ENCODE measurements around the gene ZNF710.
"Not testable (repeated sequence)": the region's sequence is repeated elsewhere in the genome, so short reads cannot be mapped to it uniquely, and the experiment has no call there.

GRCh38 chr15:89977836-89978235 is 23.3 kb upstream of the ZNF710 start:
- not testable (repeated sequence) for TF ChIP-seq POLR2AphosphoS5 (IDR thresholded peaks at IDR 0.05; ENCODE audit: low read depth, low read length); POLR2A (IDR thresholded peaks at IDR 0.05; ENCODE audit: low read depth, low read length); PAX5 (IDR thresholded peaks at IDR 0.05; ENCODE audit: insufficient read depth, low read length, severe bottlenecking)
